Liver (tissue), 9 donors: ENCODE measurements around the gene OR6V1. TPM values are rescaled to one million over a fixed set of nuclear protein-coding genes. Genes with fewer than 3 reads are reported as not detected.

ENCODE experiments used
- DNase-seq: peaks from one replicate; pipeline ENCODE4 v3.0.0-alpha.2; 2017; ENCODE audit warnings: low spot score
- H3K27ac ChIP-seq, 2 donors: one replicate each; pipeline ENCODE4 v1.7.0; 2013; ENCODE audit warnings: inconsistent platforms in 2 of 2, low read length in 2 of 2, control low read depth in 1 of 2, low read depth in 1 of 2, mild to moderate bottlenecking in 1 of 2
- H3K27me3 ChIP-seq, 4 donors: one replicate each; pipeline versions ENCODE4 v1.6.1 to v1.7.0; 2013; ENCODE audit warnings: low read length in 3 of 4, inconsistent platforms in 1 of 4, mild to moderate bottlenecking in 1 of 4, moderate library complexity in 1 of 4; ENCODE audit not compliant: control insufficient read depth in 4 of 4, insufficient read depth in 4 of 4
- H3K36me3 ChIP-seq, 4 donors: one replicate each; pipeline versions ENCODE4 v1.6.1 to v1.7.0; 2013; ENCODE audit warnings: low read length in 3 of 4, mild to moderate bottlenecking in 3 of 4, low read depth in 1 of 4, moderate library complexity in 1 of 4; ENCODE audit not compliant: control insufficient read depth in 4 of 4, insufficient read depth in 3 of 4
- H3K4me1 ChIP-seq, 4 donors: one replicate each; pipeline versions ENCODE4 v1.6.1 to v1.7.0; 2013; ENCODE audit warnings: low read length in 3 of 4, mild to moderate bottlenecking in 3 of 4, moderate library complexity in 1 of 4; ENCODE audit not compliant: control insufficient read depth in 4 of 4, insufficient read depth in 4 of 4
- H3K4me3 ChIP-seq, 3 donors: one replicate each; pipeline versions ENCODE4 v1.6.1 to v1.7.0; 2013; ENCODE audit warnings: low read length in 3 of 3, control low read depth in 1 of 3, low read depth in 1 of 3, mild to moderate bottlenecking in 1 of 3
- H3K9ac ChIP-seq, 2 donors: one replicate each; pipeline ENCODE4 v1.7.0; 2013; ENCODE audit warnings: low read length in 2 of 2, mild to moderate bottlenecking in 2 of 2, moderate library complexity in 2 of 2, control low read depth in 1 of 2, low read depth in 1 of 2
- H3K9me3 ChIP-seq, 4 donors: one replicate each; pipeline versions ENCODE4 v1.6.1 to v1.7.0; 2013; ENCODE audit warnings: low read length in 3 of 4; ENCODE audit not compliant: control insufficient read depth in 4 of 4
- EGR1 ChIP-seq, 2 donors: IDR thresholded peaks; 2 replicates each; pipeline ENCODE4 v1.6.1; 2016 to 2018; ENCODE audit warnings: antibody characterized with exemption in 2 of 2, low read depth in 2 of 2
- FOXA1 ChIP-seq: IDR thresholded peaks from 2 replicates; pipeline ENCODE4 v1.6.1; 2016; ENCODE audit warnings: antibody characterized with exemption
- FOXA2 ChIP-seq: IDR thresholded peaks from 2 replicates; pipeline ENCODE4 v1.6.1; 2016; ENCODE audit warnings: antibody characterized with exemption
- GABPA ChIP-seq, 2 donors: IDR thresholded peaks in 1 of 2; conservative IDR thresholded peaks in 1 of 2; 2 replicates each; pipeline ENCODE4 v1.6.1; 2016; ENCODE audit warnings: antibody characterized with exemption in 2 of 2, mild to moderate bottlenecking in 1 of 2, moderate library complexity in 1 of 2
- HNF4A ChIP-seq, 2 donors: conservative IDR thresholded peaks; 2 replicates each; pipeline ENCODE4 v1.6.1; 2016; ENCODE audit warnings: antibody characterized with exemption in 2 of 2, mild to moderate bottlenecking in 2 of 2
- HNF4G ChIP-seq: IDR thresholded peaks from 2 replicates; pipeline ENCODE4 v1.6.1; 2016; ENCODE audit warnings: antibody characterized with exemption
- JUND ChIP-seq, 2 donors: IDR thresholded peaks; 2 replicates each; pipeline ENCODE4 v1.6.1; 2016; ENCODE audit warnings: antibody characterized with exemption in 2 of 2
- MAX ChIP-seq: IDR thresholded peaks from 2 replicates; pipeline ENCODE4 v1.6.1; 2016; ENCODE audit warnings: antibody characterized with exemption
- NR2F2 ChIP-seq: IDR thresholded peaks from 2 replicates; pipeline ENCODE4 v1.6.1; 2016; ENCODE audit warnings: antibody characterized with exemption
- RAD21 ChIP-seq, 2 donors: IDR thresholded peaks; 2 replicates each; pipeline ENCODE4 v1.6.1; 2016; ENCODE audit warnings: antibody characterized with exemption in 2 of 2, mild to moderate bottlenecking in 2 of 2
- RXRA ChIP-seq, 2 donors: IDR thresholded peaks; 2 replicates each; pipeline ENCODE4 v1.6.1; 2017 to 2018; ENCODE audit warnings: antibody characterized with exemption in 2 of 2, mild to moderate bottlenecking in 1 of 2
- SP1 ChIP-seq: IDR thresholded peaks from 2 replicates; pipeline ENCODE4 v1.6.1; 2018; ENCODE audit warnings: antibody characterized with exemption, mild to moderate bottlenecking
- TAF1 ChIP-seq: conservative IDR thresholded peaks from 2 replicates; pipeline ENCODE4 v1.6.1; 2016; ENCODE audit warnings: antibody characterized with exemption, mild to moderate bottlenecking
- YY1 ChIP-seq: IDR thresholded peaks from 2 replicates; pipeline ENCODE4 v1.6.1; 2016; ENCODE audit warnings: antibody characterized with exemption, mild to moderate bottlenecking
- ZBTB33 ChIP-seq: IDR thresholded peaks from 2 replicates; pipeline ENCODE4 v1.6.1; 2016; ENCODE audit warnings: antibody characterized with exemption
- WGBS: extraction: QIAGEN DNeasy Blood & Tissue Kit; methylation state at CpG from one replicate; pipeline ENCODE4 v1.1.7; 2013; 5-methylcytosine and 5-hydroxymethylcytosine counted together
- polyA plus RNA-seq, 2 donors: library from polyadenylated mRNA; stranded (reverse) in 1 of 2; unstranded in 1 of 2; fragments of 200-250 nt in 1 of 2; fragments of >200 nt in 1 of 2; fragmentation: Nextera tagmentation in 1 of 2; extraction: Ambion mirVana in 1 of 2; gene quantifications; one replicate each; pipeline versions ENCODE4 v1.2.1 to v1.2.3, GENCODE V29; 2013 to 2015
- total RNA-seq, 2 donors: library from RNA; depleted of rRNA; stranded (reverse); fragments of >200 nt; gene quantifications; one replicate each; pipeline ENCODE4 v1.2.3, GENCODE V29; 2014
- TF ChIP-seq, protein P1 (sequence below): IDR thresholded peaks from 2 replicates; pipeline ENCODE4 v1.6.1; 2016; ENCODE audit warnings: antibody characterized with exemption
- TF ChIP-seq, protein P2 (sequence below): IDR thresholded peaks from 2 replicates; pipeline ENCODE4 v1.6.1; 2016; ENCODE audit warnings: antibody characterized with exemption, mild to moderate bottlenecking
- TF ChIP-seq, protein P3 (sequence below): fragments of 150-350 bp; IDR thresholded peaks from 2 replicates; pipeline ENCODE4 v1.5.1; 2017; ENCODE audit warnings: improper control_type of control experiment, low read depth, low read length; ENCODE audit not compliant: missing input control
- donor health status: healthy.
- donor health status: healthy.
- donor health status: healthy.
- donor health status: healthy.
- donor health status: healthy.

Gene OR6V1
- total and polyA plus RNA-seq, 4 donors = not detected

DNA sequence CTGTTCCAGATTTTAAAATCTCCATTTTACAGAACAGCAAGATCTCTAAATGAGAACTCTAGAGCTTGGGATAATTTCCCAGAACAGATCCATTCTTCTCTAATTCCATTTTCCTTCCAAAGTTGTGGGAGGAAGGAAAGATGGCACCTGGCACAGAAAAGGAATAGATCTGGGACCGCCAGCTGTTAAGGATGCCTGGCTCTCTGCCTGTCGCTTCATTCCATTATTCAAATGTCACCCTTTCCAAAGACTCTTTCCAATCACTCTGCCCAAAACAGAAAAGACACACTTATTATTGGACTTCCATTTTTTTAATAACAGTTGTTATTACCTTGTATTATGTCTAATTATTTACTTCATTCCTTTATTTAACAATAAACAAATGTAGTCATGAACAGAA lies 24.5 kb upstream of the OR6V1 start:
- no peak for DNase-seq
- Histone ChIP-seq H3K27ac (no peak overlapping the region), H3K27me3 (peaks cover 0 to 4% (median 0%) of the 10 kb centered on the region in 4 donors), H3K9ac (no peak overlapping the region), H3K4me1 (no peaks in the 10 kb centered on the region), H3K9me3 (no peaks in the 10 kb centered on the region), H3K4me3 (no peak overlapping the region), H3K36me3 (no peaks in the 10 kb centered on the region)
- TF ChIP-seq RXRA (IDR thresholded peaks at IDR 0.05) (no peak), EGR1 (IDR thresholded peaks at IDR 0.05; ENCODE audit: low read depth in 2 of 2) (no peak), TAF1 (no peak), GABPA (IDR thresholded peaks at IDR 0.05 in 1 of 2, conservative IDR thresholded peaks at IDR 0.05 in 1 of 2) (no peak), RAD21 (IDR thresholded peaks at IDR 0.05) (no peak), FOXA1 (no peak), HNF4A (conservative IDR thresholded peaks at IDR 0.05) (no peak), JUND (IDR thresholded peaks at IDR 0.05) (no peak), ZBTB33 (no peak), FOXA2 (no peak), NR2F2 (no peak), SP1 (no peak), HNF4G (no peak), YY1 (no peak), MAX (no peak)
- TF ChIP-seq, protein P1, sequence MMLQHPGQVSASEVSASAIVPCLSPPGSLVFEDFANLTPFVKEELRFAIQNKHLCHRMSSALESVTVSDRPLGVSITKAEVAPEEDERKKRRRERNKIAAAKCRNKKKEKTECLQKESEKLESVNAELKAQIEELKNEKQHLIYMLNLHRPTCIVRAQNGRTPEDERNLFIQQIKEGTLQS = no peak
- TF ChIP-seq, protein P2, sequence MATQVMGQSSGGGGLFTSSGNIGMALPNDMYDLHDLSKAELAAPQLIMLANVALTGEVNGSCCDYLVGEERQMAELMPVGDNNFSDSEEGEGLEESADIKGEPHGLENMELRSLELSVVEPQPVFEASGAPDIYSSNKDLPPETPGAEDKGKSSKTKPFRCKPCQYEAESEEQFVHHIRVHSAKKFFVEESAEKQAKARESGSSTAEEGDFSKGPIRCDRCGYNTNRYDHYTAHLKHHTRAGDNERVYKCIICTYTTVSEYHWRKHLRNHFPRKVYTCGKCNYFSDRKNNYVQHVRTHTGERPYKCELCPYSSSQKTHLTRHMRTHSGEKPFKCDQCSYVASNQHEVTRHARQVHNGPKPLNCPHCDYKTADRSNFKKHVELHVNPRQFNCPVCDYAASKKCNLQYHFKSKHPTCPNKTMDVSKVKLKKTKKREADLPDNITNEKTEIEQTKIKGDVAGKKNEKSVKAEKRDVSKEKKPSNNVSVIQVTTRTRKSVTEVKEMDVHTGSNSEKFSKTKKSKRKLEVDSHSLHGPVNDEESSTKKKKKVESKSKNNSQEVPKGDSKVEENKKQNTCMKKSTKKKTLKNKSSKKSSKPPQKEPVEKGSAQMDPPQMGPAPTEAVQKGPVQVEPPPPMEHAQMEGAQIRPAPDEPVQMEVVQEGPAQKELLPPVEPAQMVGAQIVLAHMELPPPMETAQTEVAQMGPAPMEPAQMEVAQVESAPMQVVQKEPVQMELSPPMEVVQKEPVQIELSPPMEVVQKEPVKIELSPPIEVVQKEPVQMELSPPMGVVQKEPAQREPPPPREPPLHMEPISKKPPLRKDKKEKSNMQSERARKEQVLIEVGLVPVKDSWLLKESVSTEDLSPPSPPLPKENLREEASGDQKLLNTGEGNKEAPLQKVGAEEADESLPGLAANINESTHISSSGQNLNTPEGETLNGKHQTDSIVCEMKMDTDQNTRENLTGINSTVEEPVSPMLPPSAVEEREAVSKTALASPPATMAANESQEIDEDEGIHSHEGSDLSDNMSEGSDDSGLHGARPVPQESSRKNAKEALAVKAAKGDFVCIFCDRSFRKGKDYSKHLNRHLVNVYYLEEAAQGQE = no peak
- TF ChIP-seq, protein P3, sequence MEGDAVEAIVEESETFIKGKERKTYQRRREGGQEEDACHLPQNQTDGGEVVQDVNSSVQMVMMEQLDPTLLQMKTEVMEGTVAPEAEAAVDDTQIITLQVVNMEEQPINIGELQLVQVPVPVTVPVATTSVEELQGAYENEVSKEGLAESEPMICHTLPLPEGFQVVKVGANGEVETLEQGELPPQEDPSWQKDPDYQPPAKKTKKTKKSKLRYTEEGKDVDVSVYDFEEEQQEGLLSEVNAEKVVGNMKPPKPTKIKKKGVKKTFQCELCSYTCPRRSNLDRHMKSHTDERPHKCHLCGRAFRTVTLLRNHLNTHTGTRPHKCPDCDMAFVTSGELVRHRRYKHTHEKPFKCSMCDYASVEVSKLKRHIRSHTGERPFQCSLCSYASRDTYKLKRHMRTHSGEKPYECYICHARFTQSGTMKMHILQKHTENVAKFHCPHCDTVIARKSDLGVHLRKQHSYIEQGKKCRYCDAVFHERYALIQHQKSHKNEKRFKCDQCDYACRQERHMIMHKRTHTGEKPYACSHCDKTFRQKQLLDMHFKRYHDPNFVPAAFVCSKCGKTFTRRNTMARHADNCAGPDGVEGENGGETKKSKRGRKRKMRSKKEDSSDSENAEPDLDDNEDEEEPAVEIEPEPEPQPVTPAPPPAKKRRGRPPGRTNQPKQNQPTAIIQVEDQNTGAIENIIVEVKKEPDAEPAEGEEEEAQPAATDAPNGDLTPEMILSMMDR = no peak
- 91% methylated on average over 2 of the region's 2 CpGs for WGBS
